Measurements from ENCODE around the gene SH3BP2.

DNA sequence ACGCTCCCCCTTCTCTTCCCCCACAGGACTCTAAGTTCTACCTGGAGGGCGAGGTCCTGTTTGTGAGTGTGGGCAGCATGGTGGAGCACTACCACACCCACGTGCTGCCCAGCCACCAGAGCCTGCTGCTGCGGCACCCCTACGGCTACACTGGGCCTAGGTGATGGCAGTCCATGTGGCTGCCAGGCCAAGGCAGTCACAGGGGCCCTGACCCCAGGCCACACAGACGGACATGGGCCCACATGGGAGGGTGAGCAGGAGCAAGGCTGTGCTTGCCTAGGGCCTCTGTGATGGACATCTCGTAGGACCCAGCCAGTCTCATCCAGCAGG lies 40.8 kb downstream of the SH3BP2 start:
- TF ChIP-seq, protein P1, sequence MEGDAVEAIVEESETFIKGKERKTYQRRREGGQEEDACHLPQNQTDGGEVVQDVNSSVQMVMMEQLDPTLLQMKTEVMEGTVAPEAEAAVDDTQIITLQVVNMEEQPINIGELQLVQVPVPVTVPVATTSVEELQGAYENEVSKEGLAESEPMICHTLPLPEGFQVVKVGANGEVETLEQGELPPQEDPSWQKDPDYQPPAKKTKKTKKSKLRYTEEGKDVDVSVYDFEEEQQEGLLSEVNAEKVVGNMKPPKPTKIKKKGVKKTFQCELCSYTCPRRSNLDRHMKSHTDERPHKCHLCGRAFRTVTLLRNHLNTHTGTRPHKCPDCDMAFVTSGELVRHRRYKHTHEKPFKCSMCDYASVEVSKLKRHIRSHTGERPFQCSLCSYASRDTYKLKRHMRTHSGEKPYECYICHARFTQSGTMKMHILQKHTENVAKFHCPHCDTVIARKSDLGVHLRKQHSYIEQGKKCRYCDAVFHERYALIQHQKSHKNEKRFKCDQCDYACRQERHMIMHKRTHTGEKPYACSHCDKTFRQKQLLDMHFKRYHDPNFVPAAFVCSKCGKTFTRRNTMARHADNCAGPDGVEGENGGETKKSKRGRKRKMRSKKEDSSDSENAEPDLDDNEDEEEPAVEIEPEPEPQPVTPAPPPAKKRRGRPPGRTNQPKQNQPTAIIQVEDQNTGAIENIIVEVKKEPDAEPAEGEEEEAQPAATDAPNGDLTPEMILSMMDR (IDR thresholded peaks at IDR 0.05) = no peak
- no peak for TF ChIP-seq POLR2AphosphoS5 (IDR thresholded peaks at IDR 0.05)
- no peak for TF ChIP-seq POLR2A (IDR thresholded peaks at IDR 0.05)
